IPS-20b (cell line): Measurements from ENCODE around the gene GMPR.

Source experiments
- H3K27ac ChIP-seq: one replicate; pipeline ENCODE4 v1.5.1; 2013; ENCODE audit warnings: low read length
- H3K27me3 ChIP-seq: 2 replicates; pipeline ENCODE4 v1.6.1; 2013; ENCODE audit warnings: mild to moderate bottlenecking, low read length, inconsistent platforms; ENCODE audit not compliant: insufficient read depth
- H3K36me3 ChIP-seq: 2 replicates; pipeline ENCODE4 v1.6.1; 2013; ENCODE audit warnings: low read depth, mild to moderate bottlenecking, inconsistent platforms, low read length, moderate library complexity; ENCODE audit not compliant: insufficient read depth
- H3K4me1 ChIP-seq: 2 replicates; pipeline ENCODE4 v1.6.1; 2013; ENCODE audit warnings: mild to moderate bottlenecking, control low read depth, inconsistent platforms, low read length, moderate library complexity; ENCODE audit not compliant: insufficient read depth
- H3K4me3 ChIP-seq: 2 replicates; pipeline ENCODE4 v1.5.1; 2013; ENCODE audit warnings: mild to moderate bottlenecking, low read length, inconsistent platforms
- H3K9ac ChIP-seq: 2 replicates; pipeline ENCODE4 v1.6.1; 2013; ENCODE audit warnings: low read depth, mild to moderate bottlenecking, inconsistent platforms, low read length, moderate library complexity
- H3K9me3 ChIP-seq: 2 replicates; pipeline ENCODE4 v1.6.1; 2013; ENCODE audit warnings: mild to moderate bottlenecking, low read depth, low read length, inconsistent platforms; ENCODE audit not compliant: insufficient read depth

Gene GMPR

GRCh38 chr6:16278750-16279149, 40.4 kb downstream of the GMPR start:
- H3K9me3 ChIP-seq, result no peaks in the 10 kb centered on the region
- no peak overlapping the region for H3K4me3 ChIP-seq
- no peaks in the 10 kb centered on the region for H3K27me3 ChIP-seq
- no peak overlapping the region for H3K27ac ChIP-seq
- H3K4me1 ChIP-seq, result no peaks in the 10 kb centered on the region
- H3K9ac ChIP-seq, result no peak overlapping the region
- H3K36me3 ChIP-seq, result no peaks in the 10 kb centered on the region

DNA sequence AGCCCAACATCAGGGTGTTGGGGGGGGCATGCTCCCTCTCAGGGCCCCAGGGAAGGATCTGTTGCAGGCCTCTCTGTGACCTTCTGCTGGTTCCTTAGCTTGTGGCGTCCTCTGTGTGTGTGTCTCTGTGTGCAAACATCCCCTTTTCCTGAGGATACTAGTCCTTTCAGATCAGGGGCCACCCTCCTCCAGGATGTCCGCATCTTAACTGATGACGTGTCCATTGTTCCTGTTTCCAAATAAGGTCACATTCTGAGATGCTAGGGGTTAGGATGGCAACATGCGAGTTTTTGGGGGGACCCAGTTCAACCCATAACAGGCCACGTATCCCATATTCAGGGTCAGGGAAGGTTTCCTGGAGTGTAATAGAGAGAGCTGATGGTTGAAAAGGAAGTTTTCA, 40.9 kb downstream of the GMPR start:
- Histone ChIP-seq H3K9ac (no peak overlapping the region), H3K4me1 (no peaks in the 10 kb centered on the region), H3K36me3 (no peaks in the 10 kb centered on the region), H3K9me3 (no peaks in the 10 kb centered on the region), H3K27me3 (no peaks in the 10 kb centered on the region), H3K27ac (no peak overlapping the region), H3K4me3 (no peak overlapping the region)

DNA sequence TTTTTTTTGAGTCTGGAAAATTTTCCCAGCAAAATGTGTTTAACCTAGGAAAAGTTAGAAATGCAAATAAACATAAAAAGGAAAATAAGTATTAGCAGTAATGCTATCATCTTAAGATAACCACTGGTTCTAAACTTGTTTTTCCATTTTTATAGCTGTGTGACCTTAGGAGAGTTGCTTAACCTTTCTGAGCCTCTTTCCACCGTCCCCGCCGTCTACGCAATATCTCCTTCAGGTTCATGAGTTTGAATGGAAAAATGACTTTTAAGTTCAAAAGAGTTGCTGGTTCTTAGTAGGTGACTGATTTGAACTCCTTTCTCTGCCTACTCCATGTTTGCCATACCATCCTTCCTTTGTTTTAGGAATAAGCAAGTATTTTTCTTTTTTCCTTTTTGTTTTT, 44.0 kb downstream of the GMPR start:
- Histone ChIP-seq H3K9me3 (no peaks in the 10 kb centered on the region), H3K36me3 (no peaks in the 10 kb centered on the region), H3K4me1 (no peaks in the 10 kb centered on the region), H3K9ac (no peak overlapping the region), H3K27ac (no peak overlapping the region), H3K27me3 (no peaks in the 10 kb centered on the region), H3K4me3 (no peak overlapping the region)

GRCh38 chr6:16284472-16284871, 46.1 kb downstream of the GMPR start:
- Histone ChIP-seq H3K9ac (no peak overlapping the region), H3K4me1 (no peaks in the 10 kb centered on the region), H3K27me3 (no peaks in the 10 kb centered on the region), H3K36me3 (no peaks in the 10 kb centered on the region), H3K4me3 (no peak overlapping the region), H3K9me3 (no peaks in the 10 kb centered on the region), H3K27ac (no peak overlapping the region)

GRCh38 chr6:16285467-16286150, 47.2 kb downstream of the GMPR start:
- no peaks in the 10 kb centered on the region for H3K36me3 ChIP-seq
- H3K27ac ChIP-seq, result no peak overlapping the region
- no peak overlapping the region for H3K9ac ChIP-seq
- H3K27me3 ChIP-seq, result no peaks in the 10 kb centered on the region
- H3K9me3 ChIP-seq, result no peaks in the 10 kb centered on the region
- no peak overlapping the region for H3K4me3 ChIP-seq
- H3K4me1 ChIP-seq, result peaks cover 6% of the 10 kb centered on the region; the same call in 1 of the 2 replicates

DNA sequence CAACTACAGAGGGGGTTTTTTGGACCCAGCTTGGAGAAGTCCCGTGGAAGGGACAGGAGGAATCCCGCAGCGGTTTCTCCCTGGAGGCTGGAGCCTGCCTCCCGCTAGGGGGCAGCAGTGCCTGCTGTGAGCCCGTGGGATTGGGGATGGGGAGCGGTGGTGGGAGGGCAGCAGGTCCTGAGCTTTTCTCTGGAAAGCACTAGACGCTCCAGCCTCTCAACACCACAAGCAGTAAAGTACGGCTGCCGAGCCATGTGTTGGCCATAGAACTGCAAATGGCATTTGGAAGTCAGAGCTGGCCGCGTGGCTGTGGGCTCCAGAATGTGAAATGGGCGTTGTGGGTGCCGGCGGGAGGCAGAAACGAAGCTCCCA, 47.8 kb downstream of the GMPR start:
- Histone ChIP-seq H3K9ac (no peak overlapping the region), H3K27me3 (no peaks in the 10 kb centered on the region), H3K9me3 (no peaks in the 10 kb centered on the region), H3K27ac (no peak overlapping the region), H3K4me1 (peaks cover 8% of the 10 kb centered on the region; the same call in 1 of the 2 replicates), H3K4me3 (no peak overlapping the region), H3K36me3 (no peaks in the 10 kb centered on the region)

- Histone ChIP-seq H3K27ac (no peak overlapping the region), H3K36me3 (no peaks in the 10 kb centered on the region), H3K27me3 (no peaks in the 10 kb centered on the region), H3K9ac (no peak overlapping the region), H3K4me3 (no peak overlapping the region), H3K9me3 (no peaks in the 10 kb centered on the region), H3K4me1 (peaks cover 8% of the 10 kb centered on the region; the same call in 1 of the 2 replicates)
Observed at GRCh38 chr6:16288163-16288562, 49.8 kb downstream of the GMPR start.

- H3K27me3 ChIP-seq, result no peaks in the 10 kb centered on the region
- no peaks in the 10 kb centered on the region for H3K36me3 ChIP-seq
- no peak overlapping the region for H3K4me3 ChIP-seq
- no peak overlapping the region for H3K9ac ChIP-seq
- H3K4me1 ChIP-seq, result peaks cover 8% of the 10 kb centered on the region; the same call in 1 of the 2 replicates
- no peak overlapping the region for H3K27ac ChIP-seq
- no peaks in the 10 kb centered on the region for H3K9me3 ChIP-seq
Observed at GRCh38 chr6:16291739-16292138, 53.4 kb downstream of the GMPR start.

DNA sequence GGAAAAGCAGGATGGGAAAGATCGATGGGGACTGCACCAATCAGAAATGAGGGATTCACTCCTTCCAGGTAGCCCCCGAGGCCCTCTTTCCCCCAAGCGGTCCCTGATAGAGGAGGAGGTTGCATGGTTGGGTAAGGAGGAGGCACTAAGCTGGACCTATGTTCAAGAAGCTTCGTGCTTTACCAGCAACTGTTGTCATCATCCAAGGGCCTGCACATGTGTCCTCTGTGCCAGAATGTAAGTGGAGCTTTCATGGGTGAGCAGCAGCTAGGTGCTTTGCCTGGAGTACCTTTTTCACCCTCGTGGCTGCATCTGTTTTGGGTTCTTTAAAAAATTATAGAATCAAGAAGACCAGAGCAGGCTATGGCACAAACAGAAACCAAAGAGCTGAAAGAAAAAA, 54.0 kb downstream of the GMPR start:
- Histone ChIP-seq H3K4me3 (no peak overlapping the region), H3K27me3 (no peaks in the 10 kb centered on the region), H3K9me3 (no peaks in the 10 kb centered on the region), H3K4me1 (peaks cover 8% of the 10 kb centered on the region; the same call in 1 of the 2 replicates), H3K27ac (no peak overlapping the region), H3K36me3 (no peaks in the 10 kb centered on the region), H3K9ac (no peak overlapping the region)

GRCh38 chr6:16292942-16293341, 54.6 kb downstream of the GMPR start:
- H3K27me3 ChIP-seq, result no peaks in the 10 kb centered on the region
- no peak overlapping the region for H3K4me3 ChIP-seq
- H3K9me3 ChIP-seq, result no peaks in the 10 kb centered on the region
- H3K27ac ChIP-seq, result no peak overlapping the region
- H3K36me3 ChIP-seq, result no peaks in the 10 kb centered on the region
- peaks cover 8% of the 10 kb centered on the region; the same call in 1 of the 2 replicates for H3K4me1 ChIP-seq
- H3K9ac ChIP-seq, result no peak overlapping the region

DNA sequence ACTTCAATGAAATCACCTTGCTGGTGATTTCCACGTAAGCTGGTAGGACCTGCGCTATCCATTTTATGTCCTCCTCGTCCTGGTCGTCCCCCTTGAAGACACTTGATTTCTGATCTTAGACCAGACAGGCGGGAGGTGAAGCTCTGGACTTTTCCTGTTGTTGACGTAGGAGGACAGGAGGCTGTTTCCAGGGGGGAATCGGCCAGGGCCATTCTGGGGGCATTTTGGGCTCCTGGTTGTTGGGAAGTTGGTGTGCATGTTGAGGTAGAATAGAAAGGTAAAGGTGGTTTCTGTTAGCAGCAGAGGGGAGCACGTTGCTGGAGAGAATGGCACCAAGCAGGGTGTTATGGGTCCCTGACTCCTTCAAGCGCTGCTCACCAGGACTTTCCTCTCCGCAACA, 56.0 kb downstream of the GMPR start:
- Histone ChIP-seq H3K9me3 (no peaks in the 10 kb centered on the region), H3K36me3 (no peaks in the 10 kb centered on the region), H3K9ac (no peak overlapping the region), H3K4me3 (no peak overlapping the region), H3K4me1 (peaks cover 8% of the 10 kb centered on the region; the same call in 1 of the 2 replicates), H3K27me3 (no peaks in the 10 kb centered on the region), H3K27ac (no peak overlapping the region)

- Histone ChIP-seq H3K27ac (no peak overlapping the region), H3K27me3 (no peaks in the 10 kb centered on the region), H3K4me1 (peaks cover 7% of the 10 kb centered on the region; the same call in 1 of the 2 replicates), H3K9ac (no peak overlapping the region), H3K36me3 (no peaks in the 10 kb centered on the region), H3K9me3 (no peaks in the 10 kb centered on the region), H3K4me3 (no peak overlapping the region)
Observed at GRCh38 chr6:16295060-16295459, 56.7 kb downstream of the GMPR start.
